T-helper 2 cell (primary cell): ENCODE data around the gene RREB1.
A peak's percentile ranks its signal among the peaks of the same experiment; 100 is the strongest.

Source experiments
- DNase-seq, 5 experiments: peaks; one replicate each; pipeline versions ENCODE4 v3.0.0 to v3.0.0-alpha.2; 2012 to 2022

RREB1 gene

DNA sequence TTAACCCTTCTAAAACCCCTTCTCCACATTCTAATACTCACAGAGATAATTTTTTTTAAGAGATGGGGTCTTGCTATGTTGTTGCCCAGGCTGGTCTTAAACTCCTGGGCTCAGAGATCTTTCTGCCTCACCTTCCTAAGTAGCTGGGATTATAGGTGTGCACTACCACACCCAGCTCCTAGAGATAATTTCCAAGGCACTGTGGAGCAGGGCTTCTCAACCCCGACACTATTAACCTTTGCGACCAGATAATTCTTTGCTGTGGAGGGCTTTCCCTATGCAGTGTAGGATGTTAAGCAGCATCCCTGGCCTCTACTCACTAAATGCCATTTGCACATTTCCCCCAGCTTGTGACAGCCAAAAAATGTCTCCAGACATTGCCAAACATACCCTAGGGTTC, 8.8 kb upstream of the RREB1 start:
- no peak for DNase-seq

DNA sequence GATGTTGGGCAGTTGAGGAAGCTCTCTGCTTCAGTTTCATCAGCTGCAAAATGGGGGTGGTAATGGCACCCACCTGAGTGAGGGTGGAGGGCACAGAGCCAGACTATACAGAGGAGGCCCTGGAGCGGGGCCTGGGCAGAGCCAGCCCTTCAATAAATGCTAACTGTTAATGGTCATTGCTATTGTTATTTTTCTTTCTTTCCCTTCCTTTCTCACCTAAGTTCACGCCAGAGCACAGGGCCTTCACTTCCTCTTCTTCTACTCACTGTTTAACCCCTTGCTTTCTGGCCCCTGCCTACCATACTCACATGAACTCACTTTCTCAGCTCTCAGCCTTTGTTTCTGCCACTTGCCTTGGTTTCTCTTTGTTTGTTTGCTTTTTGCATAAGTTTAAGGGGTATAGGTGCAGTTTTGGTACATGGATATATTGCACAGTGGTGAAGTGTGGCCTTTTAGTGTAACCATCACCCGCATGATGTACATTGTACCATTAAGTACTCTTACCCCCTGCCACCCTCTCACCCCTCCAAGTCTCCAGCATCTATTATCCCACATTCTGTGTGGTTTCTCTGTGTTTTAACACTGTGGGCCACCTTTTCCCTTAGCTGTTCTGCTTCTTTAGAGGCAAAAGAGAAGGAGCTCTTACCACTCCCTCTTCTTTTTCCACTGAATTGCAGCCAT, 7.5 kb upstream of the RREB1 start:
- DNase-seq = no peak

DNA sequence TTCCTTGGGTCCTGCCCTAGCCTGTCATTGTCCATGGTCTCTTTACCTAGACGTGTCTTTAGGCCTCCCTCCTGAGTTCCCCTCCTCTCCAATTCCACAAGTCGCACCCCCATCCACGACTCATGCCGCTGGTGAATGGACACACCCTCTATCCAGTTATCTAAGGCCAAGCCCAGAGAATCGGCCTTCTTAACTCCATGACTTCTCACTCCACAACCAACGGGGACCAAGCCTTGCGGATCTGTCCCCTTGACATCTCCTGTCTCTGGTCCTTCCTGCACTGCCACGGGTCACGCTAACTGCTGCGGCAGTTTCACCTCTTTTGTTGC, 7.0 kb upstream of the RREB1 start:
- DNase-seq = no peak

DNA sequence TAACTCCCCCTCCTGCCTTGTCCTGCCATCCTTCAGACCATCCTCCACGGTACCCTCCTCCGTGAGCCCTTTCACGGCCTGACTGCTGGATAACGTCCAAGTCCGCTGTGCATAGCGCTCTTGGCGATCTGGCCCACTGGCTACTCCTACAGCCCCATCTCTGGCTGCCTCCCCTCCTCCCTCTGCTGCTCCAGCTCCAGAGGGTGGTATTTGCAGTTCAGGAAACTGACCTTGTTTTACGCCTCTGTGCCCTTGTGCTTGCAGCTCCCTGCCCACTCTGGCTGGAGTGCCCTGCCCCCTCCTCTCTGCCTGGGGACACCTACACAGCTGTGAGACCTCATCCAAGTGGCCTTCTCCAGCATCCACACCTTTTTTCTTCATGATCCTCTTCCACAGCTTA, 6.5 kb upstream of the RREB1 start:
- DNase-seq = no peak

DNA sequence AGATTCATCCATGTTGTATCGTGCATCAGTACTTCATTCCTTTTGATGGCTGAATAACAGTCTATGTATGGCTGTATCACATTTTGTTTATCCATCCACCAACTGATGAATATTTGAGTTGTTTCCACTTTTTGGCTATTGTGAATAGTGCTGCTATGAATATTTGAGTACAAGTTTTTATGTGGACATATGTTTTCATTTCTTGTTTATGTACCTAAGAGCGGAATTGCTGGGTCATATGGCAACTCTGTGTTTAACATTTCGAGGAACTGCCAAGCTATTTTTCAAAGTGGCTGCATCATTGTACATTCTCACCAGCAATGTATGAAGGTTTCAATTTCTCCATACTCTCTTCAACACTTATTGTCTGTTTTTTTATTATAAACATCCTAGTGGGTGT, 3.0 kb upstream of the RREB1 start:
- DNase-seq = no peak

DNA sequence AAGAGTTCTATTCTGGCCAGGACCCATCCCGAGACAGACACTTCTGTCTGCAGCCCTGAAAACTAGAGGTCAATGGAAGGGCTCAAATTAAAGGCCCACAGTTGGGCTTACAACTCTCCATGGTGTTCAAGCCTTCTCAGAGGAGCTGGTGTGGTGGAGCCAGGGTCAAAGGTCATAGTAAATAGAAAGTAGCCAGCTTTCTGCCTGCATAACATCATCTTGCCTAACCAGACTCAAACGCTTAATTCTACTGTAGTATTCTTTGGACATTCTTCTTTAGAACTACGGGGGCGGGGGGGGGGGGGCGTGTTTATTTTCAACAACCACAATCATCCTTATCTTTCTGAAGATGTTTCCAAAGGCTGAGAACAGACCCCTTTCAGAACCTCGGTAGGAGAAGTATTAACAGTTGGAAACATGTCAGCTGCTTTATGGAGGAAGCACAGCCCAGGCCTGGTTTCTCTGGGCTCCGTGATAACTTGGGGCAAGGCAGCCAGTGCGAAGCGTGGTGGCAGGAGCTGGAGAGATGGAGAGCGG, 1.5 kb upstream of the RREB1 start:
- DNase-seq = peak in 1 of 5 experiments; percentile 29

DNA sequence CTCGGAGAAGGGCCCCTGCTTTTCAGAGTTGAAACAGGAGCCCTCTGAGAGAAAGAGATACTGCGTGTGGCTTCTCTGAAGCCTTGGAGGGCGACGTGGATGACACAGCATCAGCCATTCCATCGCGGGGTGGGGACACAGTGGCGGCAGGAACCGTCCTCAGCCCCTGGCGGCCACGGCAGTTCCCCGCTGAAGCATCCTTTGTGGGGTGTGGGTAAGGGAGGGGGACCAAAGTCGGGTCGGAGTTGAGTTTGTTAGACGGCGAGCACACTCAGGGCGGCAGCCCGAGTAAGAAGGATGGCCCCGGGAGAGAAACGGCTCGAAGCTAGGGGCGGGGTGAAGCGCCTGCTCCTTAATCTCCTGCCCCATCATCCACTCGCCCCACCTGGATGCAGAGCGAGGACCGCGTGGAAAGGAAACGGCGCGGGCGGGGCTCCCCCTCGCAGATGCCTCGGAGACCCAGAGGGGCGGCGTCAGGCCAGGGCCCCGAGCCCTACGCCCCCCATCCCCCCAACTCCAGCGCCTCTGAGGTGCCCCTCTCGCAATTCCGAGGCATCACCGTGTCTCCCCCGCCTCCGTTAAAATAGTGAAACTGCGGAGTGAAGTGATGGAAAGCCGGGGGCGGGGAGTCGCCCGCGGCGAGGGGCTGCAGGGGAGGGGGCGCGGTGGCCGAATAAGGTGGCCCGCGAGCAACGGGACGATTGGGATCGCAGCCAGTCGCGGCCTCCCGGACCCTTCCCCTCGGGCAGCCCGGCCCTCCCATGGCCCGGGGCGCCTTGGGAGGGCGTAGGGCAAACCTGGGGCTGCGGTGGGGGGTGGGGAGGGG, 796 bp upstream of the RREB1 start:
- DNase-seq = peak; percentile 36 to 76 (median 53)

DNA sequence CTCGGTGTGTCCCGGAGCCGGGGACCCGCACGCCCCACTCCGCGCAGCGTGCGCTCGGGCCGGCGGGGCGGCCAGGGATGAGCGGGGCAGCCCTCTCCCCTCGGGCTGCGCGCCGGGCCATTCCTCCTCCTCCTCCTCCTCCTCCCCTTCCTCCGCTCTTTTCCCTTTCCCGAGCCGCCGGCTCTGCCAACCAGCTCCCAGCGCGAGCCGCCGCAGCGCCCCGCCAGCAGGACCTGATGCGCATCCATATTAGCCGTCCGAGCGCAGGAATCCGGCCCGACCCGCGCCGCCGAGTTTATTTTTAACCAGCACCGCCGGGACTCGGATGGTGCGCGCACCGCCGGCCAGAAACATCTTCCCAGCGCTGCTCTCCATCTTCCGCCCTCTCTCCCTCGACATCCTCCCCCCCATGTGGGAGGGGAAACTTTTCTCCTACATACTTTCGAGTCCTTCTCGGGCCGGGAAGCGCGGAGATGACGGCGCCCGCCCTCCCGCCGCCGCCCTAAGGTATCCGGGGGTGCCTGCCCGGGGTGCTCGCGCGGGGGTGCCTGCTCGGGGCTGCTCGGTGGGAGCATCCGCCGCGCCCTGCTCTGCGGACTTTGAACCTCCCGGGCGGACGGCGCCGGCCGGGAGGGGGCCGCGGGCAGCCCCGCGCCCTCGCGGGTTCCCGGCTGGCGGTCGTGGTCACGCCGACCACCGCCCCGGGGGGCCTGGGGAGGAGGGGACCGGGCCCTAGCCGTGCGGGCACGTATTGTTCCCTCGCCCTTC, 619 bp downstream of the RREB1 start:
- peak; percentile 17 to 48 (median 30) for DNase-seq

DNA sequence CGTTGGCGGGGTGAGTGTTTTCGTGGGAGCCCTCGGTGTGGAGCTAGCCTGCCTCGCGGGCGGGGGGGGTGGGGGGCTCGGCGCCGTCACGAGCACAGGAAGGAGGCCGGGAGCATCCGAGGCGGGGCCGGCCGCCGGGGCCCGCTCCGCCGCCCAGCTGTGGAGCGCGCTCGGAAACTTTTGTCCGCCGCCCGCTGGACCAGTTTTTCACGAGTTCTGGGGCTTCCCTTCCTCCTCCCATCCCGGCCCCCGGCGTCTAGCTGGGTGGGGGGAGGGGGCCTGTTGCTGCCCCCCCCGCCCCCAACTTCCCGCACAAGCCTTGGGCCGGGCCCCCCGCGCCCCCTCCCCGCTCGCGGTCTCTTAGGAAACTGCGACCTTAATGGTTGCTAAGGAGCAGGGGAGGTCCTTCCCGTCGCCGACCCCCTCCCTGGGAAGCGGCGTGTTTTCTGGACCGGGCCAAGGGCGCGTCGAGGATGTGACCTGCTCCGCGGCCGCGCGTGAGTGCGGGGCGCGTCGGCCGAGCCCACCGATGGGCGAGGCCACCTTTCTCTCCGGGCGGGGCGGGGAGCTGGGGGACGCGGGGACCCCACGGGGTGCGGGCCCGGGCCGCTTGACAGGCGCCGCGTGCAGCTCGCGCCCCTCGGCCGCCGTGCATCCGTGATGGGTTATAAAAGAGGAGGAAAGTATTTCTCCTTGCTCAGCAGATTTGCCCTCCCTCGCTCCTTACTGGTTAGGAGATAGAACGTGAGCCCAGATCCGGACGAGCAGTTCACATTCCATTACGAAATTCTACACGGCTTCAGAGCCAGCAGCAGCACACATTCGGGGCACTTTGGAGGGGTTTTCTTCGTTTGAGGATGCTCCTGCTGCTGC, 1.4 kb downstream of the RREB1 start:
- peak in 4 of 5 experiments; percentile 6 to 56 (median 26) for DNase-seq

DNA sequence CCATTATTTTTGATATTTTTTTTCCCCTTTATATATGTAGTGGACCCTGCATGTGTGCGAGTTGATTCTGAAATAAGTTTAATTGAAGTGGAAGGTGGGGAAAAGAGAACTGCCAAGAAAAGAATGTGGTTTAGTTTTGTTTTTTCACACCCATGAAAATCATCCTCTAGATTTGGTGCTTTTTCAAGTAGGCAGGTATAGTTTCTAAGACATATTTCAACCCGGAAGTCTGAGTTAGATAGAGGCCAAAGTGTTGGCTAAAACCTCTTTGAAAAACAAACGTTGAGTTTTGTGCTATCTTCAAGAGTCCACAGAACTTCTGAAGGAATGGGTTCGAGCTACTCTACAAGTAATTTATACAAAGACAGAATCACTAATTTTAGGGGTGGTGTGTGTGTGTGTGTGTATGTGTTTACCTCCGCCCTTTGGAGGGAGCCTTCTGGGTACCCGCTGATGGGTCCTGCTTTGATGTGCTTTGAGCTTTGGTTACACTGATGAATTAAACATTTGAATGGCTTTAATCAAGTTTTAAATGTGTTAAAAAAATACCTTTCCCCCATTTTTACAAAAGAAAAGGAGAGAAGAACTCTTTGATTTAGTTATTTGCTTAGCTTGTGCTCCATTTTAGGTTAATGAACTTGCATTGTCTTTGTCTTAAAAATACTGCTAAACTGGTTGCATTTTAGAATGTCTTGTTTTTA, 2.5 kb downstream of the RREB1 start:
- peak in 1 of 5 experiments; percentile 16 for DNase-seq

DNA sequence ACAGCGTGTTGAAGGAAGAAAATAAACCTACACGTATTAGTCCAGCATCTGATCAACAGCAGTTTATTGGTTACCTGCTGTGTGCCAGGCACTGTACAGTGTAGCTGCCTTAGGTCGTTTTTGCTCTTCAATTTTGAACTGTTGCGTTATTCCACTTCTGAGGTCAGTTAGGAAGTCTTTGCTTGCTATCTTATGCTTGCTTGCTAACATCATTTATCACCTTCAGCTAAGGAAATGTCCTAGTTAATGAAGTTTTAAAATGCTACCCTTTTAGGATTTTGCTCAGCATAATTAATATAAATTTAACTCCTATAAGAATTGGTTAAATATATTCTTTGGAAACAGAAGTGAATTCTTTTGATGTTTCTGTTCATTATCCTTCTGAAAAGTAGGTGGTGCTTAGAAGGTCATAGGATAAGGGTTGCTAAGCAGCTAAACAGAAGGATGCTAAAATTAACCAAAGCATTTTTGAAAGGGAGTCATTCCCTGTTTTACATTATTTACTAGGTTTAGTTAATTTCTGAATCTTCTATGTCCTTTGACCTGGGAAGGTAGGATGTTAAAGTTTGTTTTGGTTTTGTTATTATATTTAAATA, 3.4 kb downstream of the RREB1 start:
- DNase-seq = no peak

DNA sequence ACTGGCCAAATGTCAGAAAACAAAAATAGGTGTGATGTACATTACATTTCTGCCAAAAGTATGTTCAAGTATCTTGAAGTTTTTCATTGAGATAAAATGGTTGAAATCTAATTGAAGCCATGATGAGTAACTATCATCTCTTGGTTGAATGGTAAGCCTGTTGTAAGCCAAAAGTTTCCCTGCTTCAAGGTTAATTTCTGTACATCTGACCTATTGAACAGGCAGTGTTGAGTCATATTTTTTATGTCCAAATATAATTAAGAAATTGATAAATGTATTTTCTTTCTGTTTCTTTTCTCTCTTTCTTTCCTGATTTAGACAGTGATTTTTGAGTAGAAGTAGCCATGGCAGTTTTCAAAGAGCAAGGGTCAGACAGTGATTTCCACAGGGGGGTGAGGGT, 4.4 kb downstream of the RREB1 start:
- DNase-seq = no peak

DNA sequence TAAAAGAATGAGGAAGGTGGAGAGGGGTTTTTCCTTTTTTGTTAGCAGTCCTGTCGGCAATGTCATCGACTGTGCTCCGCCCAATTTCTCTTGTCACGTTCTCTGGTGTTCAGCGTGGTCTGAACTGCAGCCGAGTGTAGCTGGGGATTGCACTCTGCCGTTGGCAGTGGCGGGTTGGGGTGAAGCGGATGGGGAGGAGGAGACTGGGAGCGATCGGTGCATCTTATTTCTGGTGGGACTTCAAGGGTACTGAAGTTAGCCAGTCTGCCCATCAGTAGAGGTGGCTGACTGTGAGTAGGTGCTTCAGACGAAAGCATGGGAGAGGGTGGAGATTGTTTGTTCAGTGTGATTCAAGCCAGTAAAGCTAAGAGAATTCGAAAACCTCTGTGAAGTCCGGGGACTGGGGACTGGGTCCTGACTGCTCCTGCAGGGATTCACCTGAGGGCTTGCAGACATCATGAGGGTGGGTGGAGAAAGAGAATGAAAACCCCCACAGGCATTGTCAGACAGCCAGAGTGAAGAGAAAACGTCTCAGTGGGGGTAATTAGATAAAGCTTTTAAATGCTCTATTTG, 5.1 kb downstream of the RREB1 start:
- peak in 2 of 5 experiments; percentile 15 to 19 for DNase-seq

DNA sequence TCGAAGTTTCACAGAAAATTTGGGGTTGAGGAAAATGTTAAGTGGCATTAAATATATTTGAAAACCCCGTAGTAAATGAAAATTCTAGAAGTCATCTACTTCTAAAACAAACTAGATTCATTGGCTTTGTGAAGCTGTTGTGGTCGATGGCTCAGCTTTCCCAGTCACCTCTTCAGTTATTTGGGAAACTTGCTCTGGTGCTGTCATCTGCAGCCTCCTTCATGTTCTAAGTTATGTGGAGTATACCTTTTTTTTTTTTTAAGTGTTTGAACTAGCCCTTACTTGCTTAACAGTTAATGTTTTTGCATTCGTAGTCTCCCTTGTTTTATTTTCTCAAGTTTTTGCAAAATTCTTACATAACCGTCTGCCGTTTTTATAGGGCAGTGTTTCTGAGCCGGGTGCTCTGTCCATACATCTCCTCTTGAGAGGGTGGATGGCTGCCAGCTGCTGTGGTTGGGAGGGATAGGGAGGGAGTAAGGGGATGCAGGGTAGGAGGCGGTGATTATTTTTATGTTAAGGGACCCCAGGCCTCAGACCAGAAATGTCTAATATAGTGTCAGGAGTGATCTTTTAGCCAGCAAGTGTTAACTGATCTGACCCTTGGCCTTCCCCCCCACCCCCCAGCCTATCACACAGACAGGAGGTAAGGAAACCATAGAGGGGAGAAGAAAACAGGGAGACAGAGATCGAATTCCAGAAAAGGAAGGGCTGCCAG, 7.1 kb downstream of the RREB1 start:
- DNase-seq = no peak

DNA sequence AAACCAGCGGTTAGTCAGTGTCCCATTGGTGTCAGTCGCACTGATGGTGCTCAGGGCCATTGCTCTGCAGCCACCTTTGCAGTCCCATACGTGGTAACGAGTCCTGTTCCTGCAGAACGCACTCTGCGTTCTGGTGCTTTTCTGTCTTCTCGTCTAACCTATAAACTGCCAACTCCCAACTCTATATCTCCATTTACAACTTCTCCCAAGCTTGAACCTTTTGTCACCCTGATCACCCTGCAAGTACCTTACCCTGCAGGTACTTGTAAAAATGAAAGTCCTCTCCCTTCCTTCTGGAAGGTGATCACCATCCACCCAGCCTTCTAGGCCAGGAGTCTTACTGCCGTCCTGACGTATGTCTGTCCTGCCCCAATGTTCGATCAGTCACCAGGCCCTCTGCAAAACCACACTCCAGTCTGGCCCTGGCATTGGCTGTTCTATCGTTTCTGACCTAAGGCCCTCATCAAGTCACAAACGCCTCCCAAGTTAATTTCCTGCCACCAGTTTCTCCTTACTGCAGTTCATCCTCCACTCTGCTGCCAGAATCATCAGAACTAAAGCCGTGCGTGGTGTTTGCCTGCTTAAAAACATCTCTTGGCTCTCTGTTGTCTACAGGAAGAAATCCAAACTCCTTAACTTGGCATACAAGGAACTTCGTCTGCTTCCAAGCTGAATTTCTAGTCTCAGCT, 7.9 kb downstream of the RREB1 start:
- no peak for DNase-seq

DNA sequence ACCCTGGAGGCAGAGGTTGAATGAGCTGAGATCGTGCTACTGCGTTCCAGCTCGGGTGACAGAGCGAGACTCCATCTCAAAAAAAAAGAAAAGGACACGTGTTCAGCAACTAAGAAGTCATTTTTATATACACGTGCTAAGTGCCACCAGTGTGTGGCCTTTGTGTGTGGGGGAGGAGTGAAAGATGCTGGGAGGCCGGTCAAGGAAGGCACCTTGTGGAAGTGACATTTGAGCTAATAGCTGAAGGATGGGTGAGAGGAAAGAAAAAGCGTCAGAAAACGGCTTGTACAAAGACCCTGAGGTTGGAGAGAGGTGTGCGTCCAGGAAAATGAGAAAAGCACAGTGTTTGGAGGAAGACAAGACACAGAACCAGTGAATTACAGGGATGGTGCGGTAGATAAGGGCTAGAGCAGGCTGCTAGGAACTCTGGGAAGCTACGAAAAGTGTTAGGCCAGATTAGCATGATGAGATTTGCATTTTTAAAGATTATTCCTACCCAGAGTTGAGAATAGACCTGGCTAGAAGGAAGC, 11.6 kb downstream of the RREB1 start:
- no peak for DNase-seq

DNA sequence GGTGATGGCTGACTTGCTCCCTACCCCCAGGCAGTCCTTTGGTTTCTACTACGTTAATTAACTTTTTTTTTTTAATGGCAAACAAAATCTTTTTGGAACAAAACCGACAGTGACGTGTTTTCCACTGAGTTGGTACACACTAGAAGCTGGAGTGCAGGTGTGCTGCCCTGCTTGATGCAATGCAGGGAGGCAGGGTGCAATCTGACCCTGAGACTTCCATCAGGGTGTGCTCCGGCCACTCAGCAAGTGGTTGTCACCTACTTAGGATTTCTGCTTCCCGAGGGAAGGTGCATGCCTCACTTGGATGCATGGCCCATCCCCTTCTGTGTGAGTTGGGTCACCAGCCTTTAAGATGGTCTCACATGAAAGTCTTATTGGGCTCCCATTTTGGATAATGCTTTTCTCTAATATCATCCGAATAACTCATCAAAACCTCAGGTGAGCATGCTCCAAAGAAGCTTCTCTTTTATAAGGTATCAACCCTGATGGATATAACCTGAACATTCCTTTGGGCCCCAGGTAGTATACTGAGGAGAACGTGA, 14.0 kb downstream of the RREB1 start:
- no peak for DNase-seq

DNA sequence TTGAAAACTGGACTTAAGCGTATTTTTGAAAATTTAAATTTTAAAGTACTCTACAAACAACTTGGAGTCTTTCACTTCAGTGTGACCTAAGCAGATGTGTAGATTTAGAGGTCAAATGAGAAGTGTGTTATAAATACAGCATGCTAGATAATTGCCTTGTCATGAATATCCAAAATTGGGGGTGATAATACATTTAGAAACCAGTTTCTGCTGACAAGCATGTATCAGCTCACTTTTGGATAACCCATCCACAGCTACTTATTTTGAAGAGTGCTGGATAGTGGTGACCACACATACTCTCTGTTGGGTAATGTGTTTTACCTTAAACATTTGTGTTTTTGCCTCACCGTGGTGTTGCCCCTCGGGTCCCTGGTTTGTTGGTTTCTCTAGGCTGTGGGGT, 14.9 kb downstream of the RREB1 start:
- DNase-seq = no peak

DNA sequence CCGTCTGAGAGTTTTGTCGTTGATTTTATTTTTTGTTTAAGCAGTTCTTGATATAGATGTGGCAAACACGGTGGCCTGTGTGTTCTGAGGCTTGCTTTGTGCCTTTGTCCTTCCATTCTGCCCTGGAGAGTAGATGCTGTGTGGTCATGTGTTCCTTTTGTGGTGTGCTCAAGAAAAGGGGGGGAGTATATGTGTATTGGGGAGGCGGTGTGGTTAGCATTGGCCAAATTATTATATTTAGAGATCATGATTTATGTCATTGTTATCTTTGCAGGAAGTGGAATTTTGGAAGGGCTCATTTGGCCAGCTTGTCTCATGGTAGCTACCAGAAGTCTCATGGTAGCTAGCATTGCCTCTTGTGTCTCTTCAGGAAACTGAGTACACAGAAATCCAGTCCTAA, 16.4 kb downstream of the RREB1 start:
- no peak for DNase-seq
